HG03565 (cell line): ENCODE results near the gene STRBP.
"Not testable (repeated sequence)": the region's sequence is repeated elsewhere in the genome, so short reads cannot be mapped to it uniquely, and the experiment has no call there.

Source experiments
- ATAC-seq: cut with Tn5 transposase; IDR thresholded peaks from one replicate; pipeline ENCODE4 v1.9.1; 2021; ENCODE audit warnings: mild to moderate bottlenecking, moderate library complexity; ENCODE audit not compliant: unreplicated experiment

STRBP gene

DNA sequence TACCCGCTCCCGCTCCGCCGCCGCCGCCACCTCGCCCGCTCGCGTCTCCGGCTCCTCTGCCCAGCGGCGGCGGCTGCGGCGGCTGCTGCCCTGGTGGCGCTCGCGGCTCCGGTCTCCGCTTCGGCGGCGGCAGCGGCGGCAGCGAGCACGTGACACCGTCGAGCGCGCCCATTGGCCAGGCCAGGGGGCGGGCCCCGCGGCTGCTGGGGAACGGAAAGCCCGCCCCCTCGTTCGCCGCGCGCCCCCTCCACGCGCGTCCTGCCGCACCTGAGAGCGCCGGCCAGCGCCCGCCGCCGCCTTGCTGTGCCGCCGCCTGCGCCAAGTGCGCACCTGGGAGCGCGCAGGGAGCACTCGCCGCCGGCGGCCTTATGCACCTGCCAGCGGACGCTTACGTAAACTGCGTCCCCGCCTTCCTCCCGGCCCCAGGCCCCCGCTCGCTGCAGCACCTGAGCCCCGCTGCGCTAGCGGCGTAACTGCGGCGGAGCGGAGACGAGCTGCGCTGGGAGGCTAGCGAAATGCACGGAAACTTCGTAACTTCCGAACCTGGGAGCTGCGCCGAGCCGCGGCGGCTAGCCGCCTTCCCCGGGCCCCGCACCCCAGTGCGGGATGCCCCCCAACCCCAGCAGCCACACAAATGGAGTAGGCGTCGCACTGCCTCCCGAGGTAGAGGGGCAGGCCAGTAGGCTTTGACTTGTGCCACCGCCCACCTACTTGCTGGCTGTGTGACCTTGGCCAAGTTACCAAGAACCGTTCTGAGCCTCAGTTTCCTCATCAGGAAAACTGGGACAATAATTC is at the start of gene STRBP:
TSS of gene STRBP (minus strand) at position 122 of the 795 bp plus-strand sequence. CDS start 84,452 bp downstream, outside the sequence.
- peak; percentile 82 for ATAC-seq

DNA sequence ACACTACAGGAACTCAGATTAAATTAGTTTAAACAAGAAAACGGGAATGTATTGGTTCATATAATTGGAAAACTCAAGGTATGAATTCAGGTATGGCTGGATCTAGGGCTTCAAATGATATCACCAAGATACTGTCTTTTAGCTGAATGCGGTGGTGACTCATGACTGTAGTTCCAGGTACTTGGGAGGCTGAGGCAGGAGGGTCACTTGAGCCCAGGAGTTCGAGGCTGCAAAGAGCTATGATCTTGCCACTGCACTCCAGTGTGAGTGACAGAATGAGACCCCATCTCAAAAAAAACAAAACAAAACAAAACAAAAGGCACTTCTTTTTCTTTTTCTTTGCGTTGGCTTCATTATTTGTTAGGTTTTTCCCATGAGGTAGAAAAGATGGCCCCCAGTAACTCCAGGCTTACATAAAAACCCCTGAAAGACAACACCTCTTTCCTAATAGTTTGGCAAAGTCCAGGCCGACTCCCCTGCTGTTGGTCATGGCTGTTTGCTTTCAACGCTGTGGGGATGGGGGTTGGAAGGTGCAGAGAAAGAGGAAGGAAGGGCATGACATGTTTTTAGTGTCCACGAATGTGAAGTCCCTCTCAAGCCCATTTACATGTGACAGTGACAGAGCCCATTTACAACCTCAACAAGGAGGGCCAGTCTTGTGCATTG is 47.8 kb upstream of the STRBP start:
- ATAC-seq, result no peak

DNA sequence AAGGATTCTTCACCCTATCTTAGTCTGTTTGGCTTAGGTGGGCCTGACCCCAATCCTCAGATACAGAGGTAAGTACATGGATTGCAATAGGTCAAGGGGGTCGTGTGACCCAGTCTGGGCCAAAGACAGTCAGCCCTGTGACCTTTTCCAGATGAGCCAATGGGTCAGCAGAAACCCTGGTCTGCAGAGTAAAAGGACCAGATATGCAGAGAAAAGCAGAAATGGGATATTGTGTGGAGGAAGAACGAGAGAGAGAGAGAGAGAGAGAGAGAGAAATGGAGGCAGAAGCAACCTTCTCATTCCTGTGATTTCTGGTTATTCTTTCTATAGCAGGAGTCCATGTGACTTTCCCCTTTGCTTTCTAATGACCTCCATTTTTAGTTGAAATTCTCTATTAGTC is 47.2 kb upstream of the STRBP start:
- ATAC-seq, result no peak

DNA sequence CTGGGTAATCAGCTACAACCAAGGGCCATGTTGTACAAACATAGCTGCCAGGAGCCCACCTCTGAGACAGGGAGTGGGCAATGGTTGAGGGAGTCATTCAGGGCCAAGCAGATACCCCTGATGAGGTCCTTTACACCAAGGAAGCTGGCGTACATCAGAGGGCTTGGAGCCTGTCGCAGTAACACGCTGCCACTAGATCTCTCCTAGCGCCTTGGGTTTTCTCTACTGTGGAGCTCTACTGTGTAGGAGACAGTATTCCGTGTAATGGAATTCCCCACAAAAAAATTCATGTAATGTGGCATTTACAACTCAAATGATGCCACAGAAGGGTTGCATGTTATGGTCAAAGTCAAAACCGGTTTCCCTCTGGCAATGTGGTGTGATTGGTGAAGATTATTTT is 46.2 kb upstream of the STRBP start:
- ATAC-seq, result no peak

DNA sequence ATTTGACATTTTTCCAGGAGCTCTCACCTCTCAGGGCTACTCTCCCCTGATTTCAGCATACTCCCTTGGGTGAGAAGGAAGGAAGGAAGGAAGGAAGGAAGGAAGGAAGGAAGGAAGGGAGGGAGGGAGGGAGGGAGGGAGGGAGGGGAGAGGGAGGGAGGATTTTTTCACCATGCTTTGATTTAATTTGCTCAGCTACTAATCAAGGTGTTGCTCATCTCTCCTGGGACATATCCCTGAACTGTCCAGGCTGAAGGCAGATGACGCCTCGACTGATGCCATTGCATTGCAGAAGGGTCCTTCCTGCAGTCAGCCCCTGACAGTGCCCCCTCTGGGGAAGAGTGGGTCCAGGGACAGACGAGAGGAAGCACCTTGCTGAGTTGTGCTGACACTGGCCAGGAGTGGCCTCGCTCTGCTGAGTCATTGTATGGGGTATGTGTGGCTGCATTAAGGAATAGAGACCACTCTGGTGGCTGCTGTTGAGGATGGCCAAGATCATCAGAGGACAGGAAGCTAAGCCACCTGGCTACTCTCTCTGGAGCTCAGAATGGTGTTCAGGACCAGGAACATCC is 44.0 kb upstream of the STRBP start:
- ATAC-seq, result no peak

DNA sequence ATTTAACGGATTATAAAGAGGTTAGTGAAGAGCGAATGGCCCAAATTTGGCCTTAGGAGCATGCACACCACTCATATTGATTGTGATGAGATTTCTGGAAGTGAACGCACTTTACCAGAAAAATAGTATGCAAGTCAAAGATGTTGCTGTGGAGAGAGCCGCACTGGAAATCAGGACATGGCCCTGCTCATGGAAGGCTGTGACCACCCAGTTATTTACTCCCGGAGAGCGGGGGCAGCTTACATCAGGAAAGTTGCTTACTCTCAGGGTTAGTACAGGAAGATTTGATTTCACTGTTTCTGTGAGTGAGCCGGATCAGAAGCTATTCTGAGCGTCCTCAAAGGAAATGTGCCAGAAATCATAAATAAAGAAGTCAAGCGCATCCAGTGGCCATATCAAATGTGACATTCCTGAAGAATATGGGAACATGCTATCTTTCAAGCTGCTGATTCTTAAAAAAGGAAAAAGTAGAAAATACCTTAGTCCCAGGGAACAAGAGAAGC is 42.9 kb upstream of the STRBP start:
- no peak for ATAC-seq

DNA sequence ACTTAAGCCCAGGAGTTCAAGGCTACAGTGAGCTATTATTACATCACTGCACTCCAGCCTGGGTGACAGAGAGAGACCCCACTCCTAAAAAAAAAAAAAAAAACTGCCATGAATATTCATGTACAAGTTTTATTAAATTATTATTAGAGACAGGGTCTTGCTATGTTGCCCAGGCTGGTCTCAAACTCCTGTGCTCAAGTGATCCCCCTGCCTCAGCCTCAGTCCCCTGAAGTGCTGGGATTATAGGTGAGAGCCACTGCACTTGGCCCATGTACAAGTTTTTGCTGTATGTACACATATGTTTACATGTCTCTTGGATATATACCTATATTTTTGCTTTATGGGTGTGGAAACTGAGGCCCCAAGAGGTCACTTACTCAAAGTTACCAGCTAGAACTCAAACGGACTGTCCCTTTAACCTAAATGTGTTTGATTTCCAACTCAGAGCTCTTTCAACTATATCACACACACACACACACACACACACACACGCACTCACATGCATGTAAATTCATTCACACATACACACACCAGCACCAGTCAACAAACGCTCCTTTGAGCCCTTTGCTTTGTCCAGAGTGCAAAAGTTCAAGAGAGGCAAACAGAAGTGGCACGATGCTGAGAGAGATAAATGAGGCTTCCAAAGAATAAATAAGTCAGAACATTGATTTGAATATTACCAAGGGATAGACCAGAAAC is 42.3 kb upstream of the STRBP start:
- no peak for ATAC-seq

DNA sequence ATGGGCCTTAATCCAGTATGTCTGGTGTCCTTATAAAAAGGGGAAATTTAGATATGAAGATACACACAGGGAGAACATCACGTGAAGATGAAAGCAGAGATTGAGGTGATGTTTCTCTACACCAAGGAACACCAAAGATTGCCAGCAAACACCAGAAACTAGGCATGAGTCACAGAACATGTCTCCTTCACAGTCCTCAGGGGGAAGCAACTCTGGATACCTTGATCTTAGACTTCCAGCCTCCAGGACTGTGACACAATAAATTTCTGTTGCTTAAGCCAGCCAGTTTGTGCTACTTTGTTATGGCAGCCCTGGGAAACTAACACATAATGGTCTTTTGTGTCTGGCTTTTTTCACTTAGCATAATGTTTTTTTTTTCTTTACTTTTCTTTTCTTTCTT is 41.2 kb upstream of the STRBP start:
- ATAC-seq, result no peak

DNA sequence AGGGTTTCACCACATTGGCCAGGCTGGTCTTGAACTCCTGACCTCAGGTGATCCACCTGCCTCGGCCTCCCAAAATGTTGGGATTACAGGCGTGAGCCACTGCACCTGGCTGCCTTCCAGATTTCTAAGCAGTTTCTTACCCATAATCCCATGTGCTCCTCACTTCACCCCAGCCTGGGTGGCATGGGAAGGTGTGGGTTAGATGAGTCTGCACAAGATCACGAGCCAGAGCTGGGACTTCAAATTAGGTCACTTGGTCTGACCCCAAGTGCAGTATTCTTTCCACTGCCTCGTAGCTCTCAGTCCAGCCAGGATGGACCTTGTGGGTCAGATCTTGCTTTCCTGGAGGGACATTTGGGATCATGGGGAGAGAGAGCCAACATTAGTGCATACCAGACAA is 37.5 kb upstream of the STRBP start:
- ATAC-seq, result no peak

DNA sequence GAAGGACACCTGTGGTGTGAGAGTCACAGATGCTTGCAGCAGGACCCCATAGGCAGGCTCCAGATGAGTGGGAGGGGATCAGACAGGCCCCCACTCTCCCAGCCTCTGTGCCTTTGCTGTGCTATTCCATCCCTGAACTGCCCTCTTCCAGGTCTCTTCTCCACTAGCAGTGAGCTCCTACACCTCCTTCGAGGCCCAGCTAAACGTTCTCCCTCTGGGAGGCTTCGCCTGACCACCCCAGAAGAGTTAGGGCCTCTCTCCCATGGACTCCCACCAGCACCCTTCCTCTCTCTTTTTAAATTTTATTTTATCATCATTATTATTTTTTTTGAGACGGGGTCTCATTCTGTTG is 35.9 kb upstream of the STRBP start:
- ATAC-seq, result no peak

DNA sequence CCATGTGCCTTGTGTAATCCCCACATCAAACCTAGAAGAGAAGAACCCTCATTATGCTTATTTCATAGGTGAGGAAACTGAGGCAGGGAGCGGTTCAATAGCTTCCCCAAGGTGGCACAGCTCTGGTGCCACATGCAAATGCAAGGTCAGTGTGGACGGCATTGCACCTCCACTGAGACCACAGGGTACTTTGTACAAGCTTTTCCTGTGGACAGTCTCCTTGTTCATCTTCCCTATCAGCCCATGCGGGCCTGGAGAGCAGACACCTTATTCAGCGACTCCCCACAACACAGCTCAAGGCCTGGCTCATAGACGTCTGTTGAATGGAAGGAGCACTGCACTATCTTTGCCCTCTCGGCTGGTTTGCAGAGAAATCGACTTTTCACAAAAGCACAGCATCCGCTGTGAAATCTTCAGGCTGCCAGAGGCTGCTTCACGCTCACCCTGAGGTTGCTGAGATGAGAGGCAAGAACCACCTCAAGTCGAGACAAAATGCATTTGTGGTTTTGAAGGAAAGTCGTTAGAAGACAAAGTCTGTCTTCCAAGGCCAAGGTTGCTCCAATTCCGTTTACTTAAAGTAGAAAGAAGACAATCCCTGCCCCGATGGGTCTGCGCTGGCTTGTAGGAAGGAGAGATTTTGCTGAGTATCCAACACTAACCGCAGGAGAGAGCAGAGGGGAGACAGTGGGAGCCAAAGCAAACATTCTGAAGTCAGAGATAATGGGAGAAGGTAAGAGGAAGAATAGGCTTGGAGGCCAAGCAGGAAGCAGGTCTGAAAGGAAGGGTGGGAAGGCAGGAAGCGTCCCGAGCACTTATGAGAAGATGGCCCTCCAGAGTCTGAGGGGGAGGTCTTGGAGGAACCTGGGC is 34.2 kb upstream of the STRBP start:
- no peak for ATAC-seq

DNA sequence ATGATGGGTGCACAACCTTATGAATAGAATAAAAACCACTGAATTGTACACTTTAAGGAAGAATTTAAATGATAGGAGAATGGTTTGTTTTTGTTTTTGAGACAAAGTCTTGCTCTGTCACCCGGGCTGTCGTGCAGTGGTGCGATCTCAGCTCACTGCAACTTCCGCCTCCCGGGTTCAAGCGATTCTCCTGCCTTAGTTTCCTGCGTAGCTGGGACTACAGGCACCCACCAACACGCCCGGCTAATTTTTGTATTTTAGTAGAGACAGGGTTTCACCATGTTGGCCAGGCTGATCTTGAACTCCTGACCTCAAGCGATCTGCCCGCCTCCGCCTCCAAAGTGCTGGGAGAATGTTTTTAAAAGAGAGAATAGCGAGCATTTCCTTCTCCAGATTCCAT is 33.5 kb upstream of the STRBP start:
- ATAC-seq, result not testable (repeated sequence)

DNA sequence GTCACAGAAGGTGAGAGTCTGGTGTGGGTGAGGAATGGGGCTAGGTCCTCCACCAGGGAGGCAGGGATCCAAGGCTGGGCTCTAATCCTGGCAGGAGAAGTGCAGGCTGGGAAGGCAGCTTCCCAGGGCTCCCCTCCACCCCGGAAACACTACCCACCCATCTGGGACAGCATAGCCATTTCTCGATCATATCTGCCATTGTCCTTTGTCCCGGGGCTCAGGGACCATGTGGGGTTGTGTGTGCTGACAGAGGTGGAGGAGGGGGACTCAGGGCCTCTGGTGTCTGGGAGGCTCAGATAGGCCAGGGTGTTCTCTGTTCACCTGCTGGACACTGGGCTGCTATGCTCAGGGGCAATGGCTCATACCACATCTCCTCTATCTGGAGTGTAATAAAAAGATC is 32.2 kb upstream of the STRBP start:
- ATAC-seq, result no peak

DNA sequence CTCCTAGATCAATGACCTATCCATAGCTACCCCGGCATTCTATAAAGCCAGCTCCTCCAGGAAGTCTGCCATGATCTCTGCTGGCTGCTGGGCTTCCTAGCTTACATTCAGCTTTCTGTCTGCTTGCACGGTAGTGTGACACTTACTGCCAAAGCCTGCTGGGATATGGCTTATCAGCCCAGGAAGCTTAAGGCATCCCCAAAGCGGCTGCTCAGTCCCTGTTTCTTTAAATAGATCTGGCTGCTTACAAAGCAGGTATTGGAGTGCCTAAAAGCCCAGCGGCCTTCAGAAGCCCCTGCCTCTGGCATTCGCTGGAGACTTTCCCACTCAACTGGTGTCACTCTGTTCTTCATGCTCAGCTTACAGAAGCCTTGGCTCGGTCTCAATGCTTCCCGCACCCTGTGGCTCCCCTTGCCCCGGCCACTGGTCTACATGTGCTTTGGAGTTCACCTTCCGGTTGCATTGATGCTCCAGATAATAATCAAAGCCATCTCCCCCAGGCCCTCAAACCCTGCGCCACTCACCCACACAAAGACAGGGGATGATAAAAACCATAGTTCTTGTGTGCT is 31.3 kb upstream of the STRBP start:
- no peak for ATAC-seq

DNA sequence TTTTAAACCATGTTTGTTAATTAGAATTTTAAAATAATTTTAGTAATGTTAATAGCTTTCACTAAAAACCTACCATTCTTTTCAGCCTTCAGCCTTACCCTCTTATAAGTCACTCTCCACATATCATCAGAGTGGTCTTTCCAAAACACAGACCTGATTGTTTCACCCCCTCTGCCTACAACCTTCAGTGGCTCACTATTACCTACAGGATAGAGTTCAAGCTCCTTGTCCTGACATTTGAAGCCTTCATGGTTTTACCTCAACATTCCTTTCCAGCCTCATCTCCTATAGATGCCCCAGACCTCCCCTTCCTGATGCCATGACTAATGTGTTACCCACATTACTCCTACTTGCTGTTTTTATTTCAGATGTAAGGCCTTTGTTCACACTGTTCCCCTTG is 27.8 kb upstream of the STRBP start:
- no peak for ATAC-seq

DNA sequence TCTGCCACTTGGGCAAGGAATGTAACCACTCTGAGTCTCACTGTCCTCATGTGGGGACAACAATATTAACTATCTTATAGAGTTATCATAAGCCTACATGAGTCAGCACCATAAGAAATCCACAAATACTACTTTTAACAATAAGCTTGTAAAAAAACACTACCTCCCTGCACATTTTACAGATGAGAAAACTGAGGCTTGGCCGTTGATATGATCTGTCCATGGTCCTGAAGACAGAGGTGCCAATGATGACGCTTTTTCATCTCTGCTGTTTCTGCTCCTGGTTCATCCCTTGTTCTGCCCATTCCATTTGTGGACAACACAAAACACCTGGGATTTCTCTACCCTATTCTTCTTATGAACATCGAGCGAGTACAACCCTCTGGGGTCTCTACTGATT is 23.4 kb upstream of the STRBP start:
- no peak for ATAC-seq

DNA sequence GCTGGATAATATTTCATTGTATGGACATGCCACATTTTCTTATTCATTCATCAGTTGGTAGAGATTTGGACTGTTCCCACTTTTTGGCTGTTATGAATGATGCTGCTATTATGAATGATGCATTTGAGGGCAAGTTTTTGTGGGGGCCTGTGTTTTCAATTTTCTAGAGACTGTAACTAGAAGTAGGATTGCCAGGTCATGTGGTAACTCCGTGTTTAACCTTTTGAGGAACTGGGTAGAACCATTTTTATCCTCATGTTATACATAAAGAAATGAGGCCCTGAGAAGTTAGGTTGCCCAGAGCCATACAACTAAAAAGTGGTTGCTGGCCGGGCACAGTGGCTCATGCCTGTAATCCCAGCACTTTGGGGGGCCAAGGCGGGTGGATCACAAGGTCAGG is 22.4 kb upstream of the STRBP start:
- no peak for ATAC-seq

DNA sequence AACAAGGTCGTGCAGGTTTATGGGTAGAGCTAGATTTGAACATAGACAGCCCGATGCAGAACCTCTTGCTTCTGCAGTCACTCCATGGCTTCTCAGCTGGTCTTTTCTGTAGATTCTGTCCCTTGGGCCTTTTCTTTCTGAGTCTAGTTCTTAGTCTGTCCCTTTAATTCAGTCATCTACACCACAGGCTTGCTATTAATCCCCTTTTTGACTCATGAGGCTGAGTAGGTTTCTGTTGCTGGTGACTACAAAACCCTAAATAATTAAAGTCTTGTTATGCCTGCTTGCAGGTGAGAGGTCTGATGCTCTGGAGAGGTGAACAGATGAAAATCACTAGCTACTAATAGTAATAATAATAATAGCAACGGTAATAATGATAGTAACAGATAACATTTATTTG is 19.3 kb upstream of the STRBP start:
- no peak for ATAC-seq

DNA sequence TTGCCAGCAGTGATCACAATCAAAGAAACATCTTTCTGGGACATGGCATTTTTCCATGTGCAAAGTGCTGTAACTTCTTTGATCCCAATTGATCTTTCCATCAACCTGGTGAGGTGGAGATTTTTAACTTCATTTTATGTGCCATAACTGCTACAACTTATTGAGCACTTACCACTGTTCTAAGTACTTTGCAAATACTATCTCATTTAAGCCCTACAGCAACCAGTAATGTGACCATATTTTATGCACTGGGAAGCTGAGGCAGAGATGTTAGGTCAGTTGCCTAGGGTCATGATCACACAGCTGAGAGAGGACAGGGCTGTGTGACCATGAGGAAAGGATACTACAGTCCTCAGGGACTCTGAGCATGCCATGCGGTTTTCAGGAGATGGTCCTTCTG is 17.9 kb upstream of the STRBP start:
- ATAC-seq, result no peak

DNA sequence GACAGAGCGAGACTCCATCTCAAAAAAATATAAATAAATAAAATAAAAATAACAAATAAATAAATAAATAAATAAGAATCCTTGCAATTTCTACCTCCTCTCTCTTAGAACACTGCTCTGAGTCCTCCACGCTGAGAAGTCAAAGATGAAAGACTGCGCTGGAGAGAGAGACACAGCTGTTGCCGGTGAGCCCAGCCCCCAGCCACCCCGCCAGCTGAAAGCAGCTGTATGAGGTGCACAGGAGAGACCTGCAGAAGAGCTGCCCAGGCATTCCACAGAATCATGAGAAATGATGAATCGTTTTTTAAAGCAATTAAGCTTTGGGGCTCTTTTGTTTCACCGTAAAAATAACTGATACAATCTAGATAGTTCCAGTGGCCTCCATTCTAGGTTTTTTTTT is 16.3 kb upstream of the STRBP start:
- ATAC-seq, result no peak
